ENCODE results near the gene C9orf78. TPM values are rescaled to one million over a fixed set of nuclear protein-coding genes. Genes with fewer than 3 reads are reported as not detected.
A peak's percentile ranks its signal among the peaks of the same experiment; 100 is the strongest.

Gene C9orf78
- total and polyA plus RNA-seq, 9 of the 15 experiments (the other 6 are each of a cell fraction or from before 2014, with no cell fraction given): 94.6 to 266 (median 202) TPM

GRCh38 chr9:129835128-129835859 is at the start of gene C9orf78, which contains the start of gene USP20 (continued):
- TF ChIP-seq STAG1 (CRISPR knock-in tag; IDR thresholded peaks at IDR 0.05; ENCODE audit: borderline replicate concordance) (no peak), ZNF830 (CRISPR knock-in tag; IDR thresholded peaks at IDR 0.05) (no peak), ZBTB1 (CRISPR knock-in tag; IDR thresholded peaks at IDR 0.05; ENCODE audit: borderline replicate concordance, low read depth) (no peak), ELK3 (CRISPR knock-in tag; IDR thresholded peaks at IDR 0.05) (no peak), ZNF431 (CRISPR knock-in tag; IDR thresholded peaks at IDR 0.05) (no peak), ZNF408 (CRISPR knock-in tag; IDR thresholded peaks at IDR 0.05; ENCODE audit: low read depth) (no peak), NCOA4 (IDR thresholded peaks at IDR 0.05; ENCODE audit: partially characterized antibody) (no peak), TRIM24 (IDR thresholded peaks at IDR 0.05) (no peak), ZBTB9 (CRISPR knock-in tag; IDR thresholded peaks at IDR 0.05) (peak; percentile 44), FOXO4 (CRISPR knock-in tag; IDR thresholded peaks at IDR 0.05) (no peak; the same call in 1 of the 2 replicates), SIX5 (IDR thresholded peaks at IDR 0.05; ENCODE audit: borderline replicate concordance in 1 of 2, insufficient read depth in 1 of 2, low read depth in 1 of 2, low read length in 2 of 2) (peak; percentile 31 to 32; a peak in 2 of 4 replicates), CTBP1 (IDR thresholded peaks at IDR 0.05; ENCODE audit: borderline replicate concordance) (peak; percentile 97), ZNF780A (CRISPR knock-in tag; IDR thresholded peaks at IDR 0.05) (no peak), ATF3 (IDR thresholded peaks at IDR 0.05) (no peak), ATF3 (CRISPR knock-in tag; conservative IDR thresholded peaks at IDR 0.05) (0 out of 2 replicates have a peak, but pooled peaks have one; percentile 40), DIDO1 (tag; IDR thresholded peaks at IDR 0.05; ENCODE audit: low read depth) (peak; percentile 80; the same call in 1 of the 2 replicates), PHTF2 (CRISPR knock-in tag; IDR thresholded peaks at IDR 0.05) (no peak), SMAD2 (IDR thresholded peaks at IDR 0.05; ENCODE audit: low read depth, low read length) (no peak), JUND (IDR thresholded peaks at IDR 0.05; ENCODE audit: borderline replicate concordance, low read depth, low read length) (peak; percentile 72), JUND (tag; IDR thresholded peaks at IDR 0.05; ENCODE audit: borderline replicate concordance, low read depth, low read length) (no peak; the same call in 2 of the 3 replicates), RBM39 (optimal IDR thresholded peaks at IDR 0.05; ENCODE audit: low read depth, low read length) (no peak), E2F4 (CRISPR knock-in tag; IDR thresholded peaks at IDR 0.05; ENCODE audit: low read depth) (no peak)
